CD4-positive, alpha-beta T cell treated with Interleukin-4 for 1 hour (primary cell): ENCODE results near the gene FUOM.
"Not testable (repeated sequence)": the region's sequence is repeated elsewhere in the genome, so short reads cannot be mapped to it uniquely, and the experiment has no call there.

Source experiments
- DNase-seq, 2 donors: peaks; one replicate each; pipeline ENCODE4 v3.0.0-alpha.2; 2020 to 2022

Gene FUOM

DNA sequence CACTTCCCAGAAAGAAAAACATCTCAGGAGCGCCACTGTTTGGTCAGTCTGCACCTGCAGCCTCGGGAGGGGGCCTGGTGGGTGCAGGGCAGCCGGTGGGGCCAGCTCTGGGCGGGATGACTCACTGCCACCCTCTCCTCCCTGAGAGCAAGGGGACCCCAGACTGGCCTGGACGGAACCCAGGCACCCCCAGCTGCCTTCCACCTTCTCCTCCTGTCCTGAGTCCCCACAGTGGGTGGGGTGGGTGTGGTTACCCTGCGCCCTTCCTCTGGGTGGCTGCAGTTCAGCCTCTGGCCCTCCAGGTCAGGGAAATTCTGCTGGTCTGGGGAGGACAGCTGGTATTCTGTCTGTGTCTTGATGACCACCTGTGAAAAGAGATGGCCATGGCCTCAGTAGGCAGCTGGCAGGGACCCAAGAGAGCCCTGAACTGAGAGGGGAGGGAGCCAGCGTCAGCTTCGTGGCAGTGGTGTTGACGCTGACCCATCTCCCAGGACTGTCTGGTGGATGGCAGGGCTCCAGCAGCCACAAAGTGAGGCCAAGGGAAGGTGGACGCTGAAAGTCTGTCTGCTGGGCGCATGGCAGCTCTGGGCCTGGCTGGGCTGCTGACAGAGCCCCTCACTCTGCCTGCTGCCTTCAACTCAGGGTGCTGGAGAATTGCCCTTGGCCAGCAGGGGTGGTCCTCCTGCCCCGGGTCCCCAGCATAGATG, 30.0 kb downstream of the FUOM start:
- no peak for DNase-seq

DNA sequence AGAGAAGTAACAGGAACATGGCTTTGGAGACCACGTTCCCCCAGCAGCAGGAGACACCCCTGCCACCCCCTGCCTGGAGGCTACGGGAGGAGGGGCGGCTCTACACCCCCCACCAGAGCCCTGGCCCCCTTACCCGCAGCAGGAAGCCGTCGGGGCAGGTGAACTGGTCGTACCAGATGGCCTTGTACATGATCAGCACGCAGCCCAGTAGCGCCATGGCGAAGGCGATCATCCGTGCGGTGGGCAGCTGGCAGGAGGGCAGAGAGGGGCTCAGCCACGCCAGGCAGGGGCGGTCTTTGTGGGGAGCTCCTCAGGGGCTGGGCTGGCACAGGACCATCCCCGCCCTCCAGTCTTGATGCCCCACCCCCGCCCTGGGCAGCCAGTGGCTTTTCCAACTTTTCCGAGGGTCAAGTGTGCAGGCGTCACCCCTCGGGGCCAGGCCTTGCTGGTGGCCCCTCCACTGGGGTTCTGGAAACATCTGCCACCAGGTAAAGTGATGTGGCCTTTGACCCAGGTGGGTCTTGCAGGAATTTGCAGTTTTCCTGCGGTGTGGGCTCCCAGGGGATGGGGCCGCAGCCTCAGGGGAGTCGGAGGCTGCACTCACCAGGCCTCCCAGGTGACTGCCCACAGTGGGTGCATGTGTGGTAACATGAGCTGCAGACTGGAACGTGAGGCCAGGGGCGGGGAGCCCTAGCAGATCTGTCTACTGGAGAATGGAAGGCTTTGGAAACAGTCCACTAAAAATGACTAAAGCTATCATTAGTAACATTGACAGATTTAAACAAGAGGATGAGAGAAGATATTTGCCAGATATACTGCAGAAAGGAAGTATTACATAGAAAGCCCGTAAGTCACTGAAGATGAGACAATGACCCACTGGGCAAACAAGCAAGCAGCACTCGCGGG, 30.8 kb downstream of the FUOM start:
- DNase-seq, result no peak

DNA sequence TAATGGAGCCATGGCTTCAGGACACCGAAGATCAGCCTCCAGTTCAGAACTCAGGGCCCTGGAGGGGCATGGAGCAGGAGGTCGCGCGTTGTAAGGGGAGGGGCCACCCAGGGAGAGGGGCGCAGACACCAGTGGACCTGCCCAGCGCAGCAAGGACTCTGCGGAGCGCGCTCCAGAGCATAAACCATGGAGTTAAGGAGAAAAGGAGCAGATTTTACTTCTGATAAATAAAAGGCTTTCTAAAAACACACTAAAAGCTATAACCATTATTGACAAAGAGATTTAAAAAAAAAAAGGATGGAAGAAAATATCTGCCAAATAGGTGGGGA, 31.6 kb downstream of the FUOM start:
- DNase-seq, result no peak

DNA sequence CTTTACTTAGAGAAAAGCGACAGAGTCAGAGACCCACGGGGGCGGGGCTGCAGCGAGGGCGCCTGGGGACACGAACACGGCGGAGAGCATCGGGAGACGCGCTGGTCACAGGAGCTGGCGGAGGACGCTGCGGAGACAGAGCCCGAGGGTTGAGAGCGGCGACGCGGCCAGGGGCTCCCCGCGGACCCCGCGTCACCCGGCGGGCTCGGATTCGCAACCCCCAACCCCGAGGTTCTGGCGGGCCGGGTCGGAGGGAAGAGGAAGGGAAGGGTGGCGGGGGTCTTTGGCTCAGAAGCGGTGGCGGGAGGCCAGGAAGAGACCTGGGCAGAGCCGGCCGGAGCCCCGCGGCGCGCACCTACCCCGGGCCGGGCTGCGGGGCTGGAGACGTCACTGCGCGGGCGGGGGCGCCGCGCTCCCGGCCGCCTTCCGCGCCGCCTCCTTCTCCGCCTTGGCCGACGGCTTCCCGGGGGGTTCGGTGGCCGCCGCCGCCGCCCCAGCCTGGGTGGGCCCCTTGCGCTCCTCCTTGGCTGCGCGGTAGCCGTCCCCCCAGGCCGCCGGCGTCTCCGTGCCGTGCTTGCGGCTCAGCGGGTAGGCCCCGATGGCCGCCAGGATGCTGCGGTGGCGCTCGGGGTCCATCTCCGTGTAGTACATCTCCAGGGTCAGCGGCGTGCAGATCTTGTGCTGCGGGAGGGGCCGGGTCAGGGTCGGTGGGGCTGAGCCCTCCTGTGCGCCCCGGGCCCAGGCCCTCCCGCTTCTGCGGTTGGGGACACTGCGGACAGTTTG, 32.2 kb downstream of the FUOM start:
- peak in 1 of 2 donors; percentile 31 for DNase-seq

DNA sequence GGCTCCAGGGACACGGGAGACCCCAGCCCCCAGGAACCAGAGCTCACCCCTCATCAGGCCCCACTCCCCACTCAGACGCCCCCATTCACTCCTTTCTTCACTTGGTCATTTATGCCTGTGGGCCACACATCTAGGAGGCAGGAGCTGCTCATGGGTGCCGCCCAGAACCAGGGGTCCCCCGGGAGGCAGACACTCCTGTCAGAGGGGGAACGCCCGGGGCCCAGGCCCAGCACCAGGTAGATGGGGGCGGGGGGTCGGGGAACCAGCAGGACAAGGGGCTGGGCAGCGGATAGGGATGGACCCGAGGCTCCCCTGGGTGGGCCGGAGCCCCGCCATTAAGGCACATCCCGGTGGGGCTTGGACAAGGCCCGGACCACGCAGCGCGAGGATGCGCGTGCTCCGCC, 33.0 kb downstream of the FUOM start:
- DNase-seq, result no peak

DNA sequence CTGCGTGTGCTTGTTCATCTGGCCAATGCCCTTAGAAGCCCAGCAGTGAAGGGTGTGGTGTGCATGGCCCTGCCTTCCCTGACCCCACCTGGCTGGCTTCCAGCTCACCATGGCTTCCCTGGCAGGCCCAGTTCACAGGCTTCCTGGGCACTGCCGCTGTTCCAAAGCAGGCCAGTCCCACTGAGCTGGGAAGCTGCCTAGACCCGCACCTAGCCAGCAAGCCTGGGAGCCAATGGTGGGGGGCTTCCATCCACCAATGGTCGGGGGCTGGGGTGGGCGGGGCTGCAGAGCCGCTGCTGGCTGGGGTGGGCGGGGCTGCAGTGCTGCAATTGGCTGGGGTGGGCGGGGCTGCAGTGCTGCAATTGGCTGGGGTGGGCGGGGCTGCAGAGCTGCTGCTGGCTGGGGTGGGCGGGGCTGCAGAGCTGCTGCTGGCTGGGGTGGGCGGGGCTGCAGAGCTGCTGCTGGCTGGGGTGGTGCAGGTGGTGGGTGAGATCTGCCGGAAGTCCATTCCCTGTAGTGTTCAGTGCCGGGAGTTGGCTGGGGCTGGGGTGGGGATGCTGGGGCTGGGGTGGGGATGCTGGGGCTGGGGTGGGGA, 33.5 kb downstream of the FUOM start:
- DNase-seq, result peak; percentile 74 to 79

DNA sequence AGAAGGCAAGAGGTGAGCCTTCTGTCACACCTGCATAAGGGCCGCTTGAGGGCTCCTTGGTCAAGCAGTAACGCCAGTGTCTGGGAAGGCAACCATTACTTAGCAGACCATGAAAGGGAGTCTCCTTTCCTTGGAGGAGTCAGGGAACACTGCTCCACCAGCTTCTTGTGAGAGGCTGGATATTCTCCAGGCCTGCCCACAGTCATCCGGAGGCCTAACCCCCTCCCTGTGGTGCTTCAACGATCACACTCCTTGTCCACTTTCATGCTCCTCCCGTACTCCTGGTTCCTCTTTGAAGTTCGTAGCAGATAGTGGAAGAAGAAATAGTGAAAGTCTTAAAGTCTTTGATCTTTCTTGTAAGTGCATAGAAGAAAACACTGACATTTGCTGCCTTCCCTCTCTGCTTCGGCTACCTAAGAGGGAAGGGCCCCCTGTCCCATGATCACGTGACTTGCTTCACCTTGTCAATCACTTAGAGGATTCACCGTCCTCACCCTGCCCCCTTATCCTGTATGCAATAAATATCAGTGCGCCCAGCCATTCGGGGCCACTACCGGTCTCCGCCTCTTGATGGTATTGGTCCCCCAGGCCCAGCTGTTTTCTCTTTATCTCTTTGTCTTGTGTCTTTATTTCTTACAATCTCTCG, 35.6 kb downstream of the FUOM start:
- not testable (repeated sequence) for DNase-seq

DNA sequence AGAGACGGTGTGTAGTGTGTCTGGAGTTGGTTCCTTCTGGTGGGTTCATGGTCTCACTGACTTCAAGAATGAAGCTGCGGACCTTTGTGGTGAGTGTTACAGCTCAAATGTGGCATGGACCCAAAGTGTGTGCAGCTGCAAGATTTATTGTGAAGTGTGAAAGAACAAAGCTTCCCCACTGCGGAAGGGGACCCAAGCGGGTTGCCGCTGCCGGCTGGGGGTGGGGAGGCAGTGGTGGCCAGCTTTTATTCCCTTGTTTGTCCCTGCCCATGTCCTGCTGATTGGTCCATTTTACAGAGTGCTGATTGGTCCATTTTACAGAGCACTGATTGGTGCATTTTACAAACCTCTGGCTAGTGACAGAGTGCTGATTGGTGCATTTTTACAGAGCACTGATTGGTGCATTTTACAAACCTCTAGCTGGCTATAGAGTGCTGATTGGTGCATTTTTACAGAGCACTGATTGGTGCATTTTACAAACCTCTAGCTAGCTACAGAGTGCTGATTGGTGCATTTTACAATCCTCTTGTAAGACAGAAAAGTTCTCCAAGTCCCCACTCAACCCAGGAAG, 36.9 kb downstream of the FUOM start:
- not testable (repeated sequence) for DNase-seq

DNA sequence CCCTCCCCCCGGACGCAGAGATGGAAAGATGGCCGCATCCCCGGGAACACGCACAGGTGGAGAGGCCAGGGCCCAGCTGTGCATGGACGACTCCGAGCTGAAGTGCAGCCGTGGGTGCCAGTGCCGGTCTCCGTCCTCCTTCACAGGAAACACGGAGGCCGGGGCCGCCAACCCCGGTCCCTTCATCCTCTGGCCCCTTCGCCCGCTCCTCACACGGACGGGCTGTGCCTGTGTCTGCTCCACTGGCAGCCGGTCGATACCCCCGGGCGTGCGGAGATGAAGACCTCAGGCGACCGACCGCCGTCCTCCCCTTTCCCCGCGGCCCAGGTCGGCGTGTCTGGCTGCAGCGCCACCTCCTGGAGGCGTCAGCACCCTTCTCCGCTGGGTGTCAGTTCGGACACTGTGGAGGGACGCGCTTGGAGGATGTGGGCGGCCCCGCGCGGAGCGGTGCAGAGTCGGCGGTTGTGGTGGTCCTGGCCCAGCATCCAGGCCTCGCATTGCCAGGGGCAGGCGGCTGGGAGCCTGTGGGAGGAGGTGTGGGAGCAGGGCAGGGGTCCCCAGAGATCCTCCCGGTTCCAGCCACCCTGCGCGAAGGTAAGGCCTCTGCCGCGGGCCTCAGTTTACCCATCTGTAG, 39.2 kb downstream of the FUOM start:
- peak; percentile 71 to 76 for DNase-seq

DNA sequence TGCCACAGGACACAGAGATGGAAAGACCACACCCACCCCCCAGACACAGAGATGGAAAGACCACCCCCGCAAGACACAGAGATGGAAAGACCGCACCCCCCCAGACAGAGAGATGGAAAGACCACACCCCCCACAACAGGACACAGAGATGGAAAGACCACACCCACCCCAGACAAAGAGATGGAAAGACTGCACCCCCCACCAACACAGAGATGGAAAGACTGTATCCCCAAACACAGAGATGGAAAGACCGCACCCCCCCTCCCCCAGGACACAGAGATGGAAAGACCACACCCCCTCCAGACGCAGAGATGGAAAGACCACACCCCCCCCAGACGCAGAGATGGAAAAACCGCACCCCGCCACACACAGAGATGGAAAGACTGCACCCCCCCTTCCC, 41.1 kb downstream of the FUOM start:
- no peak for DNase-seq

DNA sequence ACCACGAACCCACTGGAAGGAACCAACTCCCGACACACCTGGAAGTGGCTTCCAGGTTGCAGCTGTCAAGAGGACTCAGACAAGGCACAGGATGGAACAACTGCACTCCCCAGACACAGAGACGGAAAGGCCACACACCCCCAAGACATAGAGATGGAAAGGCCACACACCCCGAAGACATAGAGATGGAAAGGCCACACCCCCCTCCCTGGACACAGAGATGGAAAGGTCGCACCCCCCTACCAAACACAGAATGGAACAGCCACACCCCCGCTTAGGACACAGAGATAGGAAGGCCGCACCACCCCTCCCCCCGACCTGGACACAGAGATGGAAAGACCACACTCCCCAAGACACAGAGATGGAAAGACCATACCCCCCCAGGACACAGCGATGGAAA, 41.6 kb downstream of the FUOM start:
- no peak for DNase-seq

DNA sequence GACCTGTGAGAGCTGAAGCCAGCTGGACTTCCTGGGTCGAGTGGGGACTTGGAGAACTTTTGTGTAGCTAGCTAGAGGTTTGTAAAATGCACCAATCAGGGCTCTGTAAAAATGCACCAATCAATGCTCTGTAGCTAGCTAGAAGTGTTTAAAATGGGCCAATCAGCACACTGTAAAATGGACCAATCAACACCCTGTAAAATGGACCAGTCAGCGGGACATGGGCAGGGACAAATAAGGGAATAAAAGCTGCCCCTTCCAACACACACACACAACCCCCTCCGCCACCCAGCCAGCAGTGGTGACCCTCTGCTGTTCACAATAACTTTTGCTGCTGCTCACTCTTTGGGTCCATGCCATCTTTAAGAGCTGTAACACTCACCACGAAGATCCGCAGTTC, 42.0 kb downstream of the FUOM start:
- no peak for DNase-seq

DNA sequence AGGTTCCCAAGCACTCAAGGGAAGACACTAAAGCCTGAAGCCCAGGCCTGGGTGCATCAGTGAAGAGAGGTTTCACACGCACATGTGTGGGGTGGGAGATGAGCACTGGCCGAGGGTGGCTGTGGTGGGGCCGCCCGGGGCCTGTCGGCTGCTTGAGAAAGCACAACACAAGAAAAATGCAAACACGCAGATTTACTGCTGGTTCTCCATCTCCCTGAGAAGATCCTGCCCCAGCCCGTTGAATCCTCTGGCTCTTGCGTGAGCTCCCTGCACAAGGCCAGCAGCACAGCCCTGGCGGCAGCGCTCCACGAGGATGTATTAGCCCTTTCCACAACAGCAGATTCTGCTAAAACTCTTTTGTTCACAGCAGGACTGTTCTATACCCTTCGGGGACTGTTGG, 42.9 kb downstream of the FUOM start:
- no peak for DNase-seq

DNA sequence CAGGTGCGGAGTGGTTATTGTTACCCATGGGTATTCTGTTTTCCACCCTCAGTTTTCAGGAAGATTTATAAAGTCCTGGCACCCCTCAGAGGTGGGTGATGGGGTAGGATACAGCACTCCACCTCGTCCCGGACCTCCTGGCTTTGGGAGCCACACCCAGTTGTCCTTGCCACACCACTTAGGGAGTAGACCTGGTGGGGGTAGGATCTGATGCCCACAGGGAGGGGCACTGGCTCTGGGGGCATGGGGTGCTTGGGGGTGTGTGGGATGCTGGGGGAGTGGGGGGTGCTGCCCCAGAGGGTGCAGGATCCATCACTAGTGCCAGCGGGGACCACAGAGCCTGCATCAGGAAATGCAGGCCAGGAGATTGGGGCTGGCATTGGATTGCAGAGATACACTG, 44.6 kb downstream of the FUOM start:
- no peak for DNase-seq

DNA sequence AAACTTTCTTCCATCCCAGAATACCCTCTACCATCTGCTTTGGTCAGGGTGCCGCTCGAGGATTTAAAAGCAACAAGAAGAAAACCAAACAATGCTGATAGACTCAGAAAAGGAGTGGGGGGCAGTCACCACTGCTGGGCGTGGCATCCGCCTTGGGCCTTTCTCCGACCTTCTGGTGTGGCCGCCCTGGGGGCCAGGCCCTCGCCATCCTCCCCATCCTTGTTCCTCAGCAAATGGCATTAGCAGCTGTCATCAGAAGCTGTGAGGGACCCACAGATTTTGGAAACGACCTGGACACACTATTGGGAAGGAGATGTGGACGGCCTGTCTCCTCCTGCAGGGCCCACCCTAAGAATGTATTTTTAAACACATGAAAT, 45.1 kb downstream of the FUOM start:
- DNase-seq, result no peak

DNA sequence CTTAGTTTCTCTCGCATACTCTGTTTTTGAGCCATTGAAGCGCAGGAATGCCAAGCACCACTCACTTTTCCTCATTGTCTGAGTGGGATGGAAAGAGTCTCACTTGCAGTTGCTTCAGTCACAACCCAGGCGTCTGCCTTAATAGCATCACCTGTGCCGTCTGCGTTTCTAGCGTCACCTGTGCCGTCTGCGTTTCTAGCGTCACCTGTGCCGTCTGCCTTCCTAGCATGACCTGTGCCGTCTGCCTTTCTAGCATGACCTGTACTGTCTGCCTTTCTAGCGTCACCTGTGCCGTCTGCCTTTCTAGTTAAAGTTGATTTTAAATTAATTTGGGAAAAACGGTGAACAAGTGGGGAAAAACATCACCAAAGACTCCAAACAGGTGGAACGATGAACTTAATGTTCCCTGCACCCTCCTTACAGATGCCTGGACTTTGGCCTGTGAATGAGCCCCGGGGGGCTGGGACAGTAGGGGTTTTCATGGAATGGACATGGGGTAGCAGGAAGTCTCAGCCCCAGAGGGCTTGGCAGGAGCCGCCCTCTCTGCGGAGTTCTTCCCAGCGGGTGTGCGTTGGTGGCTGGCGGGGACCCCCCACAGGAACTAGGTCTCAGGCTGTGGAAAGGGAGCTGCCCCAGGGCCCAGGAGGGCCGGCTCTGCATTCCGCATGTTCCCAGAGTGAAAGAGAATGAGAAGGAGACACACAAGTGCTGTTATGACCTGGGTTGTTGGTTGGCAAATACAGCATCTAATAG, 45.6 kb downstream of the FUOM start:
- DNase-seq, result no peak

DNA sequence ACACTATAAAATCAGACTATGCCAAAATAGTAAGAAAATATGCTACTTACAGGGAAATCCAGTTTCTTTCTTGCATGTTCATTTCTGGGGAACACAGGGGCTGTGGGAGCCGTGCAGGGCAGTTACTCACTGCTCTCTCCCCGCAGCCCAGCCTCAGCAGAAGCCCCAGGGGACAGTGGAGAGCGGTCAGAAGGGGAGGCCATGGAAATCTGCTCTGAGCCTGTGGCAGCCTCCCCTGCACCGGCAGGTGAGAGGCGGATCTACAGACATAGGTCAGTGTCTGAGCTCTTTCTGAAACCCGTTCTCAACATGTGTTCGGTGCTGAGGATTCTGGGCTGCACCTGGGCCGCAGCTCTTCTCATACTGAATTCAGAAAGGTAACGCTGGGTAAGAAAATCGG, 46.2 kb downstream of the FUOM start:
- DNase-seq, result no peak

DNA sequence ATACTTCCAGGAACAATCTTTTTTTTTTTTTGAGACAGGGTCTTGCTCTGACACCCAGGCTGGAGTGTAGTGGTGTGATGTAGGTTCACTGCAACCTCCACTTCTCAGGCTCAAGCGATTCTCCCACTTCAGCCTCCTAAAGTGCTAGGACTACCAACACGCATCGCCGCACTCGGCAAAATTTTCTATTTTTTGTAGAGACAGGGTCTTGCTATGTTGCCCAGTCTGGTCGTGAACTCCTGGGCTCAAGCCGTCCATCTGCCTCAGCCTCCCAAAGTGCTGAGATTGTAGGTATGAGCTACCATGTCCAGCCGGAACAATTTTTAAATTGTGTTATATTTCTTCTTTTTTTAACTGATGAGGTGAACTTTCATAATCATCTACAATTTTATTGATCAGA, 47.0 kb downstream of the FUOM start:
- no peak for DNase-seq

DNA sequence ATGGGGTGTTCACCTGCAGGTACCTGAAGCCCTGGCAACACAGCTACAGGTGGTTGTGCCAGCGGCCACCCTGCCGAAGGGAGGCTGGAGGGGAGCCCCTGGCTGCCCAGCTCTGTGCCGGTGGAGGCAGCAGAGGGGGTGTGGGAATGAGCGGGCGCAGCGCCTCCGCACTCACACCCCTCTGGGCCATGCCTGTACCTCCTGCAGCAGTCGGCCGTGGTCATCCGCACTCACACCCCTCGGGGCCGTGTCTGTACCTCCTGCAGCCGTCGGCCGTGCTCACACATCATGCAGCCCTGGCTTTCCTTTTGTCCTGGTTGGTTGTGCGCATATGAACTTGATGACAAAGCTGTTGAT, 47.4 kb downstream of the FUOM start:
- DNase-seq, result no peak

DNA sequence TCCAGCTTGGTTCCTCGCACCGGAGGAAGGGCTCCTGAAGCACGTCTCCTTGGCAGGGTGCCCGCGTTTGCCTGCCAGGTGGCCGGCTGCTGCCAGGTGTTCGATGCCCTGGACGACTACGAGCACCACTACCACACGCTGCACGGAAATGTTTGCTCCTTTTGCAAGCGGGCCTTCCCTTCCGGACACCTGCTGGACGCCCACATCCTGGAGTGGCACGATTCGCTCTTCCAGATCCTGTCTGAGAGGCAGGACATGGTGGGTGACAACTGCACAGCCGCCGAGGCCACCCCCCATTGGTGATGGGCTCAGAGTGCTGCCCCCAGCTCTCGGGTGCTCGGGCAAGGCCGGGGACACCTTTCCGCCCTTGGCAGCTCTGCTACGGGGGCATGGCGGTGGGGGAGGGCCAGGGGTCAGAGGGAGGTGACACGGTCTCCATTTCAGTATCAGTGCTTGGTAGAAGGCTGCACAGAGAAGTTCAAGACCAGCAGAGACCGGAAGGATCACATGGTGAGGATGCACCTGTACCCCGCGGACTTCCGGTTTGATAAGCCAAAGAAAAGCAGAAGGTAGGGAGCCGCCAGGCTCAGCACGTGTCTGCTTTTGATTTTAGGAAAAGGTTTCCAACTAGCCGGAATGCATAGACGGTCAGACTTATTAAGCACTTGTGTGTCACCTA, 48.0 kb downstream of the FUOM start:
- DNase-seq, result no peak
